ENCODE results near the gene MGP.

MGP gene

GRCh38 chr12:14905269-14906004 lies 19.8 kb upstream of the MGP start:
- DNase-seq: no peak
- in situ Hi-C loops (cut with MboI; ENCODE audit: low pct_unique_long_range_greater_than_20kb, low sequenced_read_pairs): no loop called here

GRCh38 chr12:14904854-14905253 lies 19.2 kb upstream of the MGP start:
- in situ Hi-C loops (cut with MboI; ENCODE audit: low pct_unique_long_range_greater_than_20kb, low sequenced_read_pairs): no loop called here
- DNase-seq: no peak

- DNase-seq: no peak
- in situ Hi-C loops (cut with MboI; ENCODE audit: low pct_unique_long_range_greater_than_20kb, low sequenced_read_pairs): no loop called here
Measured at GRCh38 chr12:14903386-14904098, 17.9 kb upstream of the MGP start.

- in situ Hi-C loops (cut with MboI; ENCODE audit: low pct_unique_long_range_greater_than_20kb, low sequenced_read_pairs): no loop called here
- no peak for DNase-seq
Measured at GRCh38 chr12:14902465-14902864, 16.8 kb upstream of the MGP start.

- in situ Hi-C loops (cut with MboI; ENCODE audit: low pct_unique_long_range_greater_than_20kb, low sequenced_read_pairs): no loop called here
- DNase-seq: no peak
Measured at GRCh38 chr12:14901228-14901562, 15.5 kb upstream of the MGP start.

GRCh38 chr12:14900521-14901227 lies 15.0 kb upstream of the MGP start:
- no peak for DNase-seq
- in situ Hi-C loops (cut with MboI; ENCODE audit: low pct_unique_long_range_greater_than_20kb, low sequenced_read_pairs): no loop called here

- in situ Hi-C loops (cut with MboI; ENCODE audit: low pct_unique_long_range_greater_than_20kb, low sequenced_read_pairs): no loop called here
- no peak for DNase-seq
Measured at GRCh38 chr12:14896521-14897169, 11.0 kb upstream of the MGP start.

GRCh38 chr12:14893506-14894250 lies 8.0 kb upstream of the MGP start:
- in situ Hi-C loops (cut with MboI; ENCODE audit: low pct_unique_long_range_greater_than_20kb, low sequenced_read_pairs): no loop called here
- no peak for DNase-seq

GRCh38 chr12:14892726-14893505 lies 7.3 kb upstream of the MGP start:
- DNase-seq: no peak
- in situ Hi-C loops (cut with MboI; ENCODE audit: low pct_unique_long_range_greater_than_20kb, low sequenced_read_pairs): no loop called here

- in situ Hi-C loops (cut with MboI; ENCODE audit: low pct_unique_long_range_greater_than_20kb, low sequenced_read_pairs): no loop called here
- no peak for DNase-seq
Measured at GRCh38 chr12:14890701-14891100, 5.0 kb upstream of the MGP start.

- DNase-seq: no peak
- in situ Hi-C loops (cut with MboI; ENCODE audit: low pct_unique_long_range_greater_than_20kb, low sequenced_read_pairs): no loop called here
Measured at GRCh38 chr12:14886271-14886670, 617 bp upstream of the MGP start.

GRCh38 chr12:14884458-14884878 lies 1.2 kb downstream of the MGP start:
- in situ Hi-C loops (cut with MboI; ENCODE audit: low pct_unique_long_range_greater_than_20kb, low sequenced_read_pairs): no loop called here
- peak; percentile 86 for DNase-seq

GRCh38 chr12:14883686-14884085 lies 2.0 kb downstream of the MGP start:
- in situ Hi-C loops (cut with MboI; ENCODE audit: low pct_unique_long_range_greater_than_20kb, low sequenced_read_pairs): no loop called here
- no peak for DNase-seq

GRCh38 chr12:14880890-14881453 lies 4.7 kb downstream of the MGP start:
- in situ Hi-C loops (cut with MboI; ENCODE audit: low pct_unique_long_range_greater_than_20kb, low sequenced_read_pairs): no loop called here
- DNase-seq: no peak

- in situ Hi-C loops (cut with MboI; ENCODE audit: low pct_unique_long_range_greater_than_20kb, low sequenced_read_pairs): no loop called here
- no peak for DNase-seq
Measured at GRCh38 chr12:14879222-14879933, 6.3 kb downstream of the MGP start.

- no peak for DNase-seq
- in situ Hi-C loops (cut with MboI; ENCODE audit: low pct_unique_long_range_greater_than_20kb, low sequenced_read_pairs): no loop called here
Measured at GRCh38 chr12:14878488-14878887, 7.2 kb downstream of the MGP start.

- no peak for DNase-seq
- in situ Hi-C loops (cut with MboI; ENCODE audit: low pct_unique_long_range_greater_than_20kb, low sequenced_read_pairs): no loop called here
Measured at GRCh38 chr12:14876833-14877232, 8.8 kb downstream of the MGP start.

GRCh38 chr12:14874882-14875281 lies 10.8 kb downstream of the MGP start:
- in situ Hi-C loops (cut with MboI; ENCODE audit: low pct_unique_long_range_greater_than_20kb, low sequenced_read_pairs): no loop called here
- DNase-seq: no peak

All from KBM-7 (cell line).